ENCODE data around the gene INPP4B. TPM values are rescaled to one million over a fixed set of nuclear protein-coding genes. Genes with fewer than 3 reads are reported as not detected.

Gene INPP4B
- total RNA-seq, 1 experiment from 2014 or later, result 14.3 TPM

- ATAC-seq, result no peak
- CTCF ChIA-PET, result no interaction called here
- RAD21 ChIA-PET (ENCODE audit: low non-redundant PET in 1 of 2, low total read pairs in 2 of 2, uncharacterized antibody in 2 of 2, unreplicated experiment in 2 of 2), result no interaction called here
These were observed 250.8 kb downstream of the INPP4B start for GRCh38 chr4:142595222-142595871.

More at GRCh38 chr4:142595222-142595871, 250.8 kb downstream of the INPP4B start:
- no TSS peak for BruUV-seq (replicated peaks)
- no peaks in the 10 kb centered on the region for H3K79me2 ChIP-seq (ENCODE audit: insufficient read depth, low read length)
- H3K36me3 ChIP-seq (ENCODE audit: control insufficient read depth in 1 of 2, insufficient read depth in 2 of 2, low read length in 2 of 2), result no peaks in the 10 kb centered on the region
- no peak overlapping the region for H3K4me2 ChIP-seq (ENCODE audit: low read length)
- POLR2A ChIA-PET, result no interaction called here
- H3K9me3 ChIP-seq (ENCODE audit: control insufficient read depth in 1 of 2, insufficient read depth in 1 of 2, low read depth in 1 of 2, low read length in 2 of 2), result no peaks in the 10 kb centered on the region
- no peaks in the 10 kb centered on the region for H3K27me3 ChIP-seq (ENCODE audit: insufficient read depth, low read length)
- TF ChIP-seq SIN3A (IDR thresholded peaks at IDR 0.05; ENCODE audit: low read depth) (no peak), POLR2AphosphoS5 (IDR thresholded peaks at IDR 0.05; ENCODE audit: low read depth, low read length) (no peak), REST (IDR thresholded peaks at IDR 0.05; ENCODE audit: low read depth) (no peak), ZNF274 (IDR thresholded peaks at IDR 0.05; ENCODE audit: low read depth, low read length) (no peak)
- H3K4me1 ChIP-seq (ENCODE audit: control insufficient read depth in 1 of 2, insufficient read depth in 2 of 2, low read length in 2 of 2), result no peaks in the 10 kb centered on the region; a peak in 1 of 4 replicates
- no peak overlapping the region for H2AFZ ChIP-seq (ENCODE audit: low read depth, low read length, poor library complexity, severe bottlenecking)
- no peak overlapping the region for H3K9ac ChIP-seq (ENCODE audit: low read length)
- H3K27ac ChIP-seq (ENCODE audit: low read depth, low read length), result no peak overlapping the region
- no peak overlapping the region for H3K4me3 ChIP-seq (replicated peaks in 1 of 2; ENCODE audit: low read depth in 1 of 2, low read length in 2 of 2)
- no peak for DNase-seq (ENCODE audit: low read depth, low spot score)
- H3K9me2 ChIP-seq (ENCODE audit: insufficient read depth), result no peaks in the 10 kb centered on the region
- intact Hi-C loops (cut with micrococcal nuclease), result no loop called here
- no peaks in the 10 kb centered on the region for H4K20me1 ChIP-seq (ENCODE audit: insufficient read depth)
